ENCODE data around the gene TAGLN2.

TAGLN2 gene

DNA sequence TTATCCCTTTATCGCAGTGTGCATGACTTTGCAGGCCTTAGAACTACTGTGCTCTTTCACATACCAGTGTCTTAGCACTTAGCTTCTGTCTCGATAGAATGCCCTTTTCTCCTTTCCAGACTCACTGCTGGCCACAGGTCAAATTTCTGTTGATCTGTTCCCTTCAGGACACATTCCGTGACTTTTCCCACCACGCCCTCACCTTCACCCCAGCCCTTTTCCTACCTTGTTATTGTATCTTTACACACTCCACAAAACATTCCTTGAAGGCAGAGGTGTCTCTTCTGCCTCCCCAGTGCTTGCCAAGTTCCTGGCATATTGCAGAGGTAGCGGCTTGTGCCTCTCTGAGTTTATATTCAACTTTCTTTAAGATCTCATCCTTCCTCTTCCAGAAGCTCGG lies 23.8 kb upstream of the TAGLN2 start:
- no peak for DNase-seq (ENCODE audit: low read depth)

DNA sequence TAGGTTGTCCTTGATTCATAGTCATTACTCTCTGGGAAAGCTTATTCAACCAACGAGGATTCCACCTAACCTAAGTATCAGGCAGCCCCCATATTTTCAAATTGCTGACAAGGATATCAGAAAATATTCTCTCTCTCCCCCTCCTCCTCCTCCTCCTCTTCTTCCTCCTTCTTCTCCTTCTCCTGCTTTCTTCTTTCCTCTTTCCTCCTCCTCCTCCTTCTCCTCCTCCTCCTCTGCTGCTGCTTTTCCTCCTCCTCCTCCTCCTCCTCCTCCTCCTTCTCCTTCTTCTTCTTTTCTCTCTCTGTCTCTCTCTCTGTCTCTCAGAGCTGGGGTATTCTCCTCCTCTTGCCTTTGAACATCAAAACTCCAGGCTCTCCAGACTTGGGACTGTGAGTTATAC lies 22.6 kb upstream of the TAGLN2 start:
- no peak for DNase-seq (ENCODE audit: low read depth)

DNA sequence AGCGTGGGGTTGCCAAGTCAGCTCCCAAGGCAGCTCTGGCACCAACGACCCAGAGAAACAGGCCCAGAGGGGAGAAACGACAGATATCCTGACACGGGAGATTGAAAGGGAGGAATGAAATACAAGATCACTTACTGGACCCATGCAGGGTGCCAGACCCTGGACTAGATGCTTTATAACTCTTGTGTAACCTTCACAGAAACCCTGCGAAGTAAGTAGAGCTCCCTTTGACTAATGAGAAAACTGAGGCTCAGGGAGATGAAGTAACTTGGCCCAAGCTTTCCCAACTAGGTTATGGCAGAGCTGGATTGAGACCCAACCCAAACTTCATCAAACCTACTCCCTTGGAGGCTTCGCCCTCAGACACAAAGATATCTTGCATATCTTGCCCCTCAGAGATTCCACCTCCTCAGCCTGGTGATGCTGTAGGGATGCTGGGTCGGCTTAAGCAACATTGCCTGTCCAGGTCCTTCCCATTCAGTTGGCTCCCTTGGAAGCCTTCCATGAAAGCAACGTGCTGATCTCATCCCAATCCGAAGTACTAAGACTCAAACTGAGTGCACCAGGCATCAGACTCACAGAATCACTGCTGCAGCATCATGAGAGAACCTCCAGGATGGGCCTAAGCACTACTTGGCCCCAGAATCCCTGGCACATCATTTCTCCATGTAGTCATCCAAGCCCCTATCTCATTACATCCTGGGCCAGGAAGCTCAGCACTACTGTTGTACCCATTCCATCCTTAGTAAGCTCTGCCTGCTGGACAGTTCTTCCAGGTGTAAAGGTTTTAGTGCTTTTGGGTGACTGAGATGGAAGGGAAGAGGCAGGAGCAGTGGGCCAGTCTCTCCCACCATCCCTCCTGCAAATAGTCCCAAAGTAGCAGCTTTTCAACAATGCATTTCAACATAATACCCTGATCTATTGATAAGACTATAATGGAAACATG lies 21.2 kb upstream of the TAGLN2 start:
- DNase-seq (ENCODE audit: low read depth): no peak

DNA sequence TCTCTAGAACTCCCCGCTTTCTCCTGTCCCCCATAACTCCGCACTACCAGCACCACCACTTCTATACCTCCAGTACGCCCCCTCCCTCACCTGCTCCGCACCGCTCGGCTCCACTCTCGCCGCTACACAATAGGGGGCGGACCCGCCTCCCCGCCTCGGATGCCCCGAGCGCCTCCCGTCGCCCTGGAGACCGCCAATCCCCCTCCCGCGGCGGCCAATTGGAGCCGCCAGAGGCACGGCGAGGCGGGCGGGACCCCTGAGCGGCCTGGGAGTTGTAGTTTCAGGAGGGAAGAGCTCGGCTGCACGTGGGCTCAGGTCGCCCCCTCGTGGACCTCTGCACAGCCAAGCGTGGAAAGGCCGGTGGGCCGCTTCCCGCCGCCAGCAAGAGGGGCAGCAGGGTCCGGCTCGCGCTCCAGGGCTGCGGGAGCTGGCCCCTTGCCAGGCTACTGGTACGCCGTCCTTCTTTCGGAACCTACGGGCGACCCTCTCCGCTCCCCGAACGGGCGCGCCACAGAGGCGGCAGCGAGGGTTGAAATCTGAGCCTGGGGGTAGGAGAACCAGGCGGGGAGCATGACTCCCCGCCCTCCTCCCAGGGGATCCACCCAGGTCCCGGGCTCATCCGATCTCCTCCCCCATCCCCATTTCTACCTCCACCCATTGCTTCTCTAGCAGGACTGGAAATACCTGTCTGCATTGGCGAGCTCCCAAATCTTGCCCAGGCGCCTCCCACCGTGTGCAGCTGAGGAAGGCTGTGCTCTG lies 20.4 kb upstream of the TAGLN2 start, which contains the start of gene IGSF9:
TSS of gene IGSF9 (minus strand) at position 131 of the 759 bp plus-strand sequence. CDS start 2,159 bp downstream, outside the sequence.
- DNase-seq (ENCODE audit: low read depth): no peak

DNA sequence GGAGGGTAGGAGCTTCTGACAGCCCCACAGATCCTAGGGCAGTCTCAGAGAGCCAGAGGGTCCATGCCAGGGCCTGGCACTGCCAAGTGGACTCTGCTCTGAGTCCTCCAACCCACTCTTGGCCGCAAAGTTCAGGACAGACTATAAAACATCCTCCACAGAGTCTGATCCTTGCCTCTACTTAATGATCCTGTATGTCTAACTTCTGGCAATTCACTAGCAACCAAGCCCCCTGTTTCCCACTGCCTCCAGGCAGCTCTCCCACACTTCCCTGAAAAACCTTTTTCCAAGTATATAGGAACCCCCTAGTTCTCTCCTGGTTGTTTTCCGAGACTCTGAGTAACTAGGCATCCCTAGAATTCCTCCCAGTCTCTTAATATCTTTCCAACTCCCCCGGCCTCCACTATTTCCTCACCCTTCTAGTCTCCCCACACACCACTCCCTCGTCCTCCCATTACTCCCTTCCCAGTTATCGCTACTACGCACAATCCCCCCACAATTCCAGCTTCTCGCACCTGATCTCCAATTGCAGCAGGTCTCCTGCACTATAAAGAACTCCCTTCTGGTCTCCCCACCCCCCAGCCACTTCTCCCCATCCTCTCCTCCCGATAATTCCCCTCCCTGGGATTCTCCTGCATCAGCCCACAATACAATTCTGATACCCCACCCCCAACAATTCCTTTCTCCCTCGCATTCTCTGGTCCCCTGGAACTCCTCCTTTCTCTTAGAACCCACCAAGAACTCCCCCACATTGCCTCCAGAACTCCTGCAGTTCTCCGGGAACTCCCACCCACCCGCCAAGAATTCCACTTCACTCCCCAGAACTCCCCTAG lies 19.5 kb upstream of the TAGLN2 start:
- DNase-seq (ENCODE audit: low read depth): no peak

DNA sequence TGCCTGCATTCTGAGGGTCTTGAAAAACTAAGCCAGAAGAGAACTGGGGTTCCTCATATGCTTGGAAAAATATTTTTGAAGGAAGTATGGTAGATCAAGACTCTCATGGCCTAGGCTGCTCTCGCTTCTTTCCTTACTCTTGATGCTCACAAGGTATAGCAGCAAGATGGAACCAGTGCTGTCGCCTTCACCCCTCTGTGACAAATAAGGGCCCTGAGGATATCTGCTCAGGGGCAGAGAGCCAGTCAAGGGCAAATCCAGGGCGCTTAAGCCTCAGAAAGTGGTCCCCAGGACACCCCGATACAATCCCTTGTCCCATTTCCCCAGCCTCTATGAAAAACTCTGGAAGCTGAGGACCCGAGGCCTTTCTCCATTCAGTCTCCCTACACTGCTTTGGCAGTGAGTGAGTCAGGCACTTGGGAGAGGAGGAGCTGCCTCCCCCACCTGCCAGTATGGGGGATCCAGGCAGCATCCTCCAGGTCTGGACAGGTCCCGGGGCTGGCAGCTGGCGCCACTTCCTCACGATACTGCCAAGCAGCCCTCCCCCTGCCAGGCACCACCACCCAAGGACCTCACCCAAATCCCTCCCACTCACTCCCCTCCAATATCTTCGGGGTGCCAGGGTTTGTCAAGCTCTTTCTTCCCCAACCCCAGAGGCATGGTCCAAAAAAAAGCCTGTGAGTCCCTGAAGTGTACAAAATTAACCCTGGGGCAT lies 18.8 kb upstream of the TAGLN2 start:
- no peak for DNase-seq (ENCODE audit: low read depth)

DNA sequence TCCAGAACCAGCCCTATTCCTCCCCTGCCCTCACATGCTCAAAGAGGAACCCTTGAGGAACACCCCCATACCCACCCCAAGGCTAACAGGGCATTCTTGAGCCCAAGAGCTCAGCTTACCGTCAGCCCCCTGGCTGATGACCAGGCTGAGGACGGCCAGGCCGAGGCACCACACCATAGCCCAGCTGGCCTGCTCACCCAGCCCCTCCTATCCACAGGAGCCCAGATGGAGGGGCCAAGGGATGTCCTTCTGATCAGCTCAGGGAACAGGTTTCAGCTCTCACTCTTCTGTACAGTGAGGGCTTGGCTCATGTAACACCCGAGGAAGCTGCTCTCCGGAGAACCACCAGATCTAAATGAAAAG lies 18.0 kb upstream of the TAGLN2 start:
- DNase-seq (ENCODE audit: low read depth): no peak

DNA sequence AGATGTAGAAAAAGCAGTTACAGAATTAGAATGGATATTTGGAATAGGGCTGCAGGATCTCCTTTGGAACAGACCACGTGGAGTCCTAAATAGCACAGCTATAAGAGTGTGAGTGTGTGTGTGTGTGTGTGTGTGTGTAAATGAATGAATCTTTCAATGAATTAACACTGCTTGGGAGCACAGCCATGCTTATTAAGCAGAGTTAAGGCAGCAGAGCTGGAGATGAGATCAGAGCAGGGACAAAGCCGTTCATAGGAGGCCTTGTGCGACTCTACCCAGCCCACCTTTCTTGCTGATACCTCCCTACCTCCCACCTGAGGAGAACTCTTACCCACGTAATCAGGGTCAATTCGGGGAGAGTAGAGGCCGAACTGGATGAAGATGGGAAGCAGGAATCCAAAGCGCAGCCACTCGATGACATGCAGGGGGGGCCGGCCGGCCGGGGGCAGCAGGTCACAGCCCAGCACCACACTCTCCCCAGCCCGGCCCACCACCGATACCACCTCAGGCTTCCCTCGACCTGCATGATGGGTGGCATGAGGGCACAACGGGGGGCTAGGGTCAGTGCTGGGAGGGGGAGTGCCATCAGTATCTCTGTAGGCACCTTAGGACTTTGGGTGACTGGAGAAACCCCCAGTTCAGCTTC lies 17.4 kb upstream of the TAGLN2 start:
- no peak for DNase-seq (ENCODE audit: low read depth)

DNA sequence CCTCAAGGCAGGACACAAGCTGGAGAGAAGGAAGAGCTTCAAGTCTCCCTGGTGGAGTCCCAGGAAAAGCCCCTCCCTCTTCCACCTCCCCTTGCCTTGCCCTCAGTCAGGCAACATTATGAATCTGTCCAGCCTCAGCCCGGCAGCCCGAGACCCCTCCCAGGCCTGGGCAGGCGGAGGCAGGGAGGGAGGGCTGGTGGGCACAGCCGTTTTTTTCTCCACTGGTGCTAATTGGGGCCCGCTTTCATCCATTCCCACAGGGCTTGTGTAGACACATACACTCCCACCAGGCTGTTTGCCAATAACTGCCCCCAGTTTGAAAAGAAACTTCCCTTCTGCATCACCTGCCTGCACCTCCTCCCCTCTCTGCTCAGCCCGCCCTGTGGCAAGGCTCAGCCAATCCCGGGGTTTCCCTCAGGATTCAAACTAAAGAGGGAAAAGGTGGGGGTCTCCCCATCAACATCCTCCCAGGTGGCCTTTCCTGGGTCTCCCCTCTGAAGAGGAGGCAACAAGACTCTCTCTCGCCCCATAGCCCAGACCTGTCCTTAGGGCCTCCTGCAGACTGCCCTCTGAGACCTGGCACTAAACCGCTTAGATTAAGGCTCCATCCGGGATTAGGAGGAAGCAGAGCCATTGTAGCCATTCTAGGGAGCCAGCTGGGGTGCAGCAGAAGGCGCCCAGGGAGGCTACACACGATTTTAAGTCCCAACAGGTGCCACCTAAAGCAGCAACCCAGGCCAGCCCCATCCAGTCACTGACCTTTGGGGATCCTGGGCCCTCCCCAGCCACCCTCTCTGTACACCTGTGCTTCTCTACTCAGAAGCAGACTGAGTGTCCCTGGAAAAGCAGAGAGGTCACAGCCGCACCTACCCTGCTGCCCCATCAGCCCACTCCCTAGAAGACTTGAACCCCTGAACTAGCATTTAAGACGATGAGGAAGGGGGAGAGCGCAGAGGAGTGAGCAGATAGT lies 16.6 kb upstream of the TAGLN2 start:
- DNase-seq (ENCODE audit: low read depth): no peak

DNA sequence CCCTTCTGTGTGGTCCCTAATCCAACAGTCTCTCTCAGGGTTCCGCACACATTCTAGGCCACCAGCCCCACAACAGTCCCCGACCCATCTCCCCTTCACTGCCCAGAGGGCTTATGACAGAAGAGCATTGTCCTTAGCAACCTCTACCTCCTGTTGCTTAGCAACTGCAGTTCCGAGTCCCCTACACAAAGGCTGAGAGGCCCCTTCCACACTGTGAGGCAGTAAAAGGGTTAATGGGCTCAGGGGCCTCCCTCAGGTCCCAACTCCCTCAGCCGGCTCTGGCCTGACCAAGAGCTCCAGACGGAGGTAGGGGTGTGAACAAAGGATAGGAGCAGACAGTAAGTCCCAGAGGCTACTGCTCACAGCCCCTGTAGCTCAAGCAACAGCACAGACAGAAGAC lies 15.8 kb upstream of the TAGLN2 start:
- no peak for DNase-seq (ENCODE audit: low read depth)

DNA sequence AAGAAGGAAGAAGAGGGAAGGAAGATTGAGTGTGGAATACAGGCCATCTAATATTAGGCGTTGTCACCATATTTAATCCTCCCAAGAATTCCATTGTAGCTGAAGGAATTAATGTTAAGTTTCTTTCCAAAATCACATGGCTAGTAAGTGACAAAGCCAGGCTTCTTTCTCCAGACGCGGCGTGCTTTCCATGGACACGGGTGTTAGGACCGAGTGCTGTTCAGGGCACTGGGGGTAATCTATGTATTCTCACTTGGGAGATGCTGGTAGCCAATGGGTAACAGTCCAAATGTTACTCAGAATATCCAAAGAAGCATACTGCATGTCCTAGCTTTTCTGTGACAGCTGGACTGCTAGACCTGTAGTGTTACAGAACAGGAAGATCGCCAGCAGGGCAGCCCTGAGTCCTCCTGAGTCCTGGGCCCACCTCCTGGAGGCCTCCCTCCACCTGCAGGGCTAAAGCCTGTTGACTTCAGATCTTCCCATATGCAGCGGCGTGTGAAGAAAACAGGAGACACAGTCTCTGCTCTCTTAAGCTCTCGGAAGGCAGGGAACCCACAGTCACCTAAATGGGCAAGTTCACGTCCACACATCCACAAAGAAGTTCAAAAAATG lies 14.8 kb upstream of the TAGLN2 start:
- no peak for DNase-seq (ENCODE audit: low read depth)

DNA sequence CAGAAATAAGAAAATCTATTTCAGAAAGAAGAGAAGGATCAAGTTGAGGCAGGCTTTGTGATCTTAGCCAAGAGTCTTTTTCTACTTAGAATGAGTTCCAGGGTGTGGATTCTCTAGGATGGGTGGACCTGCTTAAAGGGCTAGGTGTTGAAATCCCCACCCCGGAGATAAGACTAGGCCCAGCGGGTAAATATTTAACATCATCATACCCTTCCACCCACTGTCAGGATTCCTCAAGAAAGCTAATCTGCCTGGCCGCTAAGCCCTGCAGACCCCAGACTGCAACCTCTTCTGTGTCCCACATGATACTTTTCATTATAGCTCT lies 14.3 kb upstream of the TAGLN2 start:
- no peak for DNase-seq (ENCODE audit: low read depth)

DNA sequence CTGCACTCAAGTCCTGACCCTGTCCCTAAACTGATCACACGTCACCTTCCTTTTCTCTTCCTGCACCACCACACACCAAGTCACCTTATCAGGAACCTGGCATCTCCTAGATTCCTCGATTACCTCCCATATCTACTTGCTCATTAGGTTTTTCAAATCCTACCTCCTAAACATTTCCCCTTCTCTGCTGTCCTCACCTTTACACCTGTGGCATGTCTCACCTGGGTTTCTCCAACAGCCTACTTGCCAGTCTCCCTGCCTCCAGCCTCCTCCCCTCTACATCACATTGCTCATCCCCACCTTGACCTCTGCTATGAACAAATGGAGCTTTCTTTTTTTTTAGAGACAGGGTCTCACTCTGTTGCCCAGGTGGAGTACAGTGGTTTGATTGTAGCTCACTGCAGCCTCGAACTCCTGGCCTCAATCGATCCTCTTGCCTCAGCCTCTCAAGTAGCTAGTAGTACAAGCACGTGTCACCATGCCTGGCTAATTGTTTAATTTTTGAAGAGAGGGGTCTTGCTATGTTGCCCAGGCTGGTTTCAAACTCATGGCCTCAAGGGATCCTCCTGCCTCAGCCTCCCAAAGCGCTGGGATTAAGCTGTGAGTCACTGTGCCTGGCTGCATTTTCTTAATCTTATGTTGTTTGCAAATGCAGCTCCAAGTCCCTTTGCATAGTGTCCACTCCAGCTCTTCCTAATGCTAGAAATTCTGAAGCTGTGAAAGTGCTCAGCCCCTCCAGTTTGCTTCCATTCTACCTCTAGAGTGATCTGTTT lies 13.8 kb upstream of the TAGLN2 start:
- DNase-seq (ENCODE audit: low read depth): no peak

DNA sequence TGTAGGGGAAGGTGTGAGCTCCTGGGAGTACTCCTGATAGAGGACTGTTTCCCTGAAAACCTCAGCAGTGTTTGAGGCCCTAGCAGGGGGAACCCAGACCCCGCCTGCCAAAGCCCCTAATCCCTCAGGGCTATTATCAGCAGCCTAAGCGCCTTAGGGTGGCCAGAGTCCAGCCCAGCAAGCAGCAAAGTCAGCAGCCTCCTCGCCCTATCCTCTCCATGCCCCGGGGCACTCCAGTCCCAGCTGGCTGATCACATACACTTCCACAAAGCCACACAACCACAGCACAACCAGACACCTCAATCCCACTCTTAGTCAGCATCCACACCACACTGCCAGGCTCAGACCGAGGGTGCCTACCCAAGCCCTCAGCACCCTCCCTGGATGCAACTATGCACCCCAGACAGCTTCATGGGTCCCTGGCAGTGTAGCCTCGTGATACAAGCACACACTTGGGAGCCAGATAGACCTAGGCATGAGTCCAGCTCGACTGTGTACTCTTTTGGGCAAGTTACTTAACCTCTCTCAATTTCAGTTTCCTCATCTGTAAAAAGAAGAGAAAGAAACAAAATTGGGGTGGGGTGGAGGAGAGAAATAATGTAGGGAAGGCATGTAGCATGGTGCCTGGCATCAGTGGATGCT lies 13.0 kb upstream of the TAGLN2 start:
- no peak for DNase-seq (ENCODE audit: low read depth)

DNA sequence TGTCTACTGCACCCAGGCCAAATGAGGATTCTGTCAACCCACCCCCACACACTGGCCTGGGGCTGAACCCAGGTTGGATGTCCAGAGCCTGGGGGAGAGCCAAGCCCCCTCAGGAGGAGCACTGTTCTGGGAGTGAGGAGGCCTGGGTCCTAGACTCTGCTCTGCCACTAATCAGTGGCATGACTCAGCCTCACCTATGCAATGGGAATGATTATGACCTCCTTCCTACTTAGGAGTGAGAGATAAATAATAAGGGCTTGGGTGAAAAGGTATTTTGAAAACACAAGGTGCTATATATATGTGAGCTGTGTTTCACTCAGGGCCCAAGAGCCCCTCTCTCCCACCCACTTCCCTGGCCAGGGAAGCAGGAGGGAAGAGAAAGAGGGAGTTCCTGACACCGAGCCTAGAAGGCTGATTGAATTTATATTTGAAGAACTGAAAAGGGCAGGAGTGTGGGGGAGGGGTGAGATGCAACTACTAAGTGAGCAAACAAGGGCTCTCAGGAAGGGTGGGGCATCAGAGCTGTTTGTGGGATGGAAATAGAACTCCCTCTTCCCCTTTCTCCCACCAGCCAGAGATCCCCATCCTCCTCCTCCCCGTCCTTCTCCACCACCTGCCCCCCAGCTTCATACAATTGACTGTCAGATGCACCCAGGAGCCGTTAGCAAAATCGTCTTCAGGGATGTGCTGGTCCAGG lies 11.9 kb upstream of the TAGLN2 start:
- no peak for DNase-seq (ENCODE audit: low read depth)

DNA sequence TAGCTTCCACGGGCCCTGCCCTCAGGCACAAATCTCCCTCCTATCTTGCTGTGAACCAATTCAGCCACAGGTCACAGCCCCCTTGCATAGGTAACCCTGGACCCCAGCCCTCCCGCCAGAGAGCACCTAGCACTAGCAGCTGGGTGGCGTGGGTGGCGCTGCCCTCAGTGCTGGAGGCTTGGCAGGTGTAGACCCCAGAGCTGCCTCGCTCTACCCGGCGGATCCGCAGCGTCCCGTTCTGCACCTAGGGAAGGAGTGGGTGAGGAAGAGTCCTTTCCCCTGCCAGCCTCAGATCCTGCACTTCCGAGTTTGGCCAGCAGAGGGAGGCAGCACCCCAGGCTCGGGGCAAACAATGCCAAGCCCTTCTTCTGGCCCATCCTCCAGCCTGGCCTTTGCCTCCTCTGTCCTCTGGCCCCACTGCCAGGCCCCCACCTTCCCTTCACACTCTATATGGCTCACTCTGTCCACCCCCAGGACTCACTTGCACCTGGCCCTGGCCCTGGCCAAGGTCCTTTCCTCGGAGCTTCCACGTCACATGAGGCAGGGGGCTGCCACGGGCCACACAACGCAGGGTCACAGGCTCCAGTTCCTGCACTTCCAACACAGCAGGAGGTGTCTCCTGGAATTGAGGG lies 11.1 kb upstream of the TAGLN2 start:
- DNase-seq (ENCODE audit: low read depth): no peak

DNA sequence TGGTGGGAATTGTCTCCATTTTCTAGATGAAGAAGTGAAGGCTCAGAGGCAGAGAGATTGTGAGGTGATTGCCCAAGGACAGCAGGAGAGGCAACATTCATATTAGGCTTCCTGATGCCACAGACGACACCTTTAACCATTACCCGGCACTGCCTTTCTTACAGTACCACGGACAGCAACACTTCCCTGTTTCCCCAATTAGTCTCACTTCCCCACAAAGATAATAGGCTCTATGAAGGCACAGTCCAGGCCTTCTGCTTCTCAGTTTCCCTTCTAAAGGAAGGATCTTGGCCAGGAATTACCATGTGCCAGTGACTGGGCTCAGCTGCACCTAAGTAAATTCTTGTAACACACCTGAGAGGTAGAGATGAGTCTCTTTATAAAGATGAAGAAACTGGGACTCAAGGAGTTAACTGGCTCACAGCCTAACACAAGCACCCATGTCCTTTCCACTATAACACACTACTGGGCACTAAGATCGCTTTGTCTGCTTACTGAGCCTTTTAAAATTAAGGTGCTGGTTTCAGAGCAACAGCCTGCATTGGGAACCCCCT lies 10.5 kb upstream of the TAGLN2 start:
- no peak for DNase-seq (ENCODE audit: low read depth)

Data from CMK (cell line).